ENCODE results near the gene SLC26A8. TPM values are rescaled to one million over a fixed set of nuclear protein-coding genes. Genes with fewer than 3 reads are reported as not detected.

The SLC26A8 gene
- total RNA-seq, 1 donor from 2014 or later: not detected

- no peaks in the 10 kb centered on the region for H3K9me3 Mint-ChIP-seq (ENCODE audit: unreplicated experiment)
- Histone ChIP-seq H2AFZ (ENCODE audit: low read depth, low read length) (no peak overlapping the region), H3K4me1 (ENCODE audit: insufficient read depth, low read length) (no peaks in the 10 kb centered on the region), H3K79me2 (ENCODE audit: insufficient read depth, low read length) (peaks cover 97% of the 10 kb centered on the region), H3K9ac (ENCODE audit: low read length) (no peak overlapping the region), H3K4me2 (ENCODE audit: low read length) (no peak overlapping the region), H3K9me3 (ENCODE audit: insufficient read depth, low read depth, low read length) (no peaks in the 10 kb centered on the region), H3K4me3 (ENCODE audit: insufficient read depth, low read depth, low read length) (no peak overlapping the region), H4K20me1 (ENCODE audit: insufficient read depth, low read length) (peaks cover 72% of the 10 kb centered on the region), H3K27me3 (ENCODE audit: insufficient read depth, low read length) (no peaks in the 10 kb centered on the region), H3K27ac (ENCODE audit: low read depth, low read length) (no peak overlapping the region), H3K36me3 (ENCODE audit: insufficient read depth, low read length) (no peaks in the 10 kb centered on the region)
- FAIRE-seq: no peak
- H3K4me3 Mint-ChIP-seq (ENCODE audit: unreplicated experiment): no peak overlapping the region
- peaks cover 12% of the 10 kb centered on the region for H3K4me1 Mint-ChIP-seq (ENCODE audit: low read depth, unreplicated experiment)
- no peak overlapping the region for H3K27ac Mint-ChIP-seq (ENCODE audit: unreplicated experiment)
- peaks cover 20% of the 10 kb centered on the region for H3K36me3 Mint-ChIP-seq (ENCODE audit: low read depth, unreplicated experiment)
- no peaks in the 10 kb centered on the region for H3K27me3 Mint-ChIP-seq (ENCODE audit: low read depth, unreplicated experiment)
- no peak for DNase-seq (ENCODE audit: low read depth)
- TF ChIP-seq EZH2 (IDR thresholded peaks at IDR 0.05; ENCODE audit: insufficient read depth, low read length) (no peak), CTCF (IDR thresholded peaks at IDR 0.05; ENCODE audit: insufficient read depth, low read depth, low read length) (no peak)
Observed at GRCh38 chr6:35900448-35900847, 124.0 kb downstream of the SLC26A8 start.

- no peaks in the 10 kb centered on the region for H3K9me3 Mint-ChIP-seq (ENCODE audit: unreplicated experiment)
- H3K79me2 ChIP-seq (ENCODE audit: insufficient read depth, low read length): peaks cover 98% of the 10 kb centered on the region
Observed at GRCh38 chr6:35898003-35898402, 126.4 kb downstream of the SLC26A8 start.

More at GRCh38 chr6:35898003-35898402, 126.4 kb downstream of the SLC26A8 start:
- no peak overlapping the region for H3K27ac Mint-ChIP-seq (ENCODE audit: unreplicated experiment)
- DNase-seq (ENCODE audit: low read depth) (no peak), FAIRE-seq (no peak)
- H3K4me3 Mint-ChIP-seq (ENCODE audit: unreplicated experiment): no peak overlapping the region
- no peak overlapping the region for H3K9ac ChIP-seq (ENCODE audit: low read length)
- no peaks in the 10 kb centered on the region for H3K4me1 ChIP-seq (ENCODE audit: insufficient read depth, low read length)
- no peaks in the 10 kb centered on the region for H3K27me3 ChIP-seq (ENCODE audit: insufficient read depth, low read length)
- no peaks in the 10 kb centered on the region for H3K9me3 ChIP-seq (ENCODE audit: insufficient read depth, low read depth, low read length)
- peaks cover 76% of the 10 kb centered on the region for H4K20me1 ChIP-seq (ENCODE audit: insufficient read depth, low read length)
- H3K4me1 Mint-ChIP-seq (ENCODE audit: low read depth, unreplicated experiment): peaks cover 26% of the 10 kb centered on the region
- no peak overlapping the region for H2AFZ ChIP-seq (ENCODE audit: low read depth, low read length)
- no peak for TF ChIP-seq CTCF (IDR thresholded peaks at IDR 0.05; ENCODE audit: insufficient read depth, low read depth, low read length)
- TF ChIP-seq EZH2 (IDR thresholded peaks at IDR 0.05; ENCODE audit: insufficient read depth, low read length): no peak
- H3K27me3 Mint-ChIP-seq (ENCODE audit: low read depth, unreplicated experiment): no peaks in the 10 kb centered on the region
- H3K4me2 ChIP-seq (ENCODE audit: low read length): no peak overlapping the region
- no peaks in the 10 kb centered on the region for H3K36me3 ChIP-seq (ENCODE audit: insufficient read depth, low read length)
- H3K27ac ChIP-seq (ENCODE audit: low read depth, low read length): no peak overlapping the region
- no peak overlapping the region for H3K4me3 ChIP-seq (ENCODE audit: insufficient read depth, low read depth, low read length)
- peaks cover 17% of the 10 kb centered on the region for H3K36me3 Mint-ChIP-seq (ENCODE audit: low read depth, unreplicated experiment)
